ENCODE data around the gene ANKS3.

ANKS3 gene

DNA sequence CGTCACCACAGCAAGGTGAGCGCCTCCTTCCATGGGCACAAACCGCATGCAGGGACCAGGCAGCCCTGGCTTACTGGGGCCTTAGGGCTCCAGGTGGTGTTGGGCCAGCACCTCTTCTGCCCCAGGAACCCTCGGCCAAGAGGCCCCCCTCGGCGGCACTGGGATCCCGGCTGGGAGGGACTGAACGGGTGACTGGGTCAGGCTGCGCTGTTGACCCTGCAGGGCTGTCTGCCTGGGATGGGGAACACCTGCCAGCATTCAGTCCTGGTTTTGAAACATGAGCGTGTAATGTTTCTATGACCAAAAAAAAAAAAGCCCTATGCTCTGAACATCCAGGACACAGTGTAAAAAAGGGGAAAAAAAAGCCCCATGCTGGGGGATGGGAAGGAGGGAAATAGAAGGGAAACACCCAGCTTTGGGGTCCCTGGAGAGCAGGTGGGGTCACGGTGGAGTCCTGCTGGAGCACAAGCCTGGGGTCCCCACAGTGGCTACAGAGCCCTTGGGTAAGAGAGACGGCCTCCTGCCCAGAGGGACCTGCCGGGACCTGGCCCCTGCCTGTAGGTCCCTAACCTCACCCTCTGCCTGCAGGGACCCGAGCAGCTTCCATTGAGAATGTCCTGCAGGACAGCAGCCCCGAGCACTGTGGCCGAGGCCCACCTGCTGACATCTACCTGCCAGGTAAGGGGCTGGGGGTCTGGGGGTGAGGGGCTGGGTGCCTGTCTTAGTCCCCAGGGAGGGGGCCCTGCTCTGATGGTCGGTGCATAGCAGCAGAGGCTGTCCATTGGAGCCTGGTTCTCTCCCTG is 50.6 kb downstream of the ANKS3 start:
- no peak for FAIRE-seq

DNA sequence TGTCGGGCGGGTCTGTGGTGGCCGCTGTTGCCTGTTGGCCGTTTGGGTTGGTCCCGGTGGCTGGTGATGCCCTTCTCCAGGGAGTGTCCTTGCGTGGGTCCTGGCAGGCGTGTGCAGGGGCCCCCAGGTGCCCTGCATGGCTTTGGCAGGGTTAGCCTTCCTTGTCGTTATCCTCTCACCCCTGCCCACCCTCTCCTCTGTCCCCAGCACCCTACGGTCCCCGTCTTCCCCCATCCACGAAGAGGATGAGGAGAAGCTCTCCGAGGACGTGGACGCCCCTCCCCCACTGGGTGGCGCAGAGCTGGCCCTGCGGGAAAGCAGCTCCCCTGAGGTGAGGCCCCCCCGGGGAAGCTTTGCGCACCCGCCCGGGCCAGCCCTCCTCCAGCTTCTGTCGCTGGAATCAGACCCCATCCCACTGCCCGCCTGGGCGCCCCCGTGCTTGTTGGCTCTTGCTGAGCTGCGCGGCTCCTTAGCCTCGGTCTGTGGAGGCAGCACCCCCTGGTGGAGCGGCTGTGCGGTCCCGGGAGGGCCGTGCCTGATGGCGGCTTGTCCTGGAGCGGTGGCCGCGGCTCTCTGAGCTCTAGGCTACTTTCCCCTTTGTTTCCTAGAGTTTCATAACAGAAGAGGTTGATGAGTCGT is 51.3 kb downstream of the ANKS3 start:
- FAIRE-seq, result no peak

DNA sequence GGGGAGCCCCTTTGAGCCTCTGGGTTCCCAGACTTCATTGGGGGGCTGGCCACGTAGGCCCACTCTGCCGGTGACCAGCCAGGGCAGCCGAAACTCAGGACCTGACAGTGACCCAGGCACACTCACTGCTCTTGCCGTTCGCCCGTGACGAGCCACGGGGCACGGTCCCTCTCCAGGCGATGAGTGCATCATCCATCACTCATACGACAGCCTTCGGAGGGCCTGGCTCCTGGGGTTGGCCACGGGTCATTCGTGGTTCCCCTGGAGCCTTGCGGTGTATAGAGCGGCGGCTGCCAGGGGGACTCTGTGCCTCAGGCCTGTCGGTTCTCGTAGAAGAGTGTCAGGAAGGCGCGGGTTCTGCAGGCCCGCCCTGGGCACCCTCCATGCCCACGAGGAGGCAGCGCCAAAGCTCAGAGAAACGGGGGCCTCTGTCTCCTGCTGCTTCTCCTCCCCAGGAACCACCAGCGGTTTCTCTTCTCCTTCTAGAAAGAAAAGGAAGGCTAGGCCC is 51.9 kb downstream of the ANKS3 start:
- FAIRE-seq, result no peak

DNA sequence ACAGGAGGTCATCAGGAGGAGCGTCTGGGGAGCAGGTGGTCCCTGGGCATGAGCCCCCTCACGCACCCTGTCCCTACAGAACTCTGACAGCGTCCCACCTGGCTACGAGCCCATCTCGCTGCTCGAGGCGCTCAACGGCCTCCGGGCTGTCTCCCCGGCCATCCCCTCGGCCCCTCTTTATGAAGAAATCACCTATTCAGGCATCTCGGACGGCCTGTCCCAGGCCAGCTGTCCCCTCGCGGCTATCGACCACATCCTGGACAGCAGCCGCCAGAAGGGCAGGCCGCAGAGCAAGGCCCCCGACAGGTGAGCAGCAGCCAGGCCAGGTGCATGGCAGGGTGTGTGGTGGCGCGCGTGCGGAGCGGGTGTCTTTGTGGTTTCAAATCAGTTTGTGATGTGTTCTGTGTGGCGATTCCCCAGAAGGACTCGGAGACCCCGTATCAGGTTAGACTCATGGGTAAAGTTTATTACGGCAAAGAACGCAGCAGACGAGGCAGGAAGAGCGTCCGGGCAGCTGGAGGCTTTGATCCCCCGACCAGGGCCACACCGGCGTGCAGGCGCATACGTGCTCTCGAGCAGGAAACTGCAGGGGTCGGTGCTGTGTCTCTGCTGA is 52.5 kb downstream of the ANKS3 start:
- FAIRE-seq, result no peak

DNA sequence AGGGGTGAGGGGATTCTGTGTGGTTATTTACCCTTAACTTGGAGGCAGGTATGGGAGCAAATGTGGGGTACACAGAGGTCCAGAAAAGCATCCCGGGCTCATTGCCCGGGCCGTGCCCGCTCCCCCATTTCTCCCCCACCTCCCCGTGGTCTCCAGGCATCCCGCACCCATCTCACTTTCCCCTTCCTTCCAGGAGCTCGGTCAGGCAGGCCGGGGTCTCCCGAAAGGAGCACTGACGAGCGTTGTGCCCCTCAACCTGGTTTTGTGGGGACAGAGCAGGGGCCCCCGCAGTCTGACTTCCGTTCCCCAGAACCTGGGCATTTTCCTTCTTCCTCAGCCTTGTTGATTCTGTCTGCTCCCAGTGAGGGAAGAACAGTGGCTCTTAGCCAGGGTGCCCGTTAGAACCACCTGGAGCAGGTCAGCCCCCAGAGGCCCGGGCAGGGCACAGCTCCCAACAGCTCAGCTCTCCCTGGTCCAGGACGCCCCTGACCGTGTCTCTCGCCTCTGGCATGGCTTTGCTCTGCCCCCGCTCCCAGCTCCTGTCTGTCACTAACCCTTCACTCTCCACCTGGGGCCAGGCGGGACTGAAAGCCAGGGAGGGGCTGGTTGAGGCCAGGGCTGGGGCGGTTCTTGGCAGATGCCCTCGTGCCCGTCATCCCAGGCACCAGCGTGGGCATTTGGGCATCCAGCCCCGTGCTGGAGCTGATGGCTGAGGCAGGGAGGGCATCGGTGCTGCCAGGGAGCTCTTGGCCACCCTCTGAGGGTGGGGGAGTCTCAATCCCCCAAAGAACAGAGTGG is 53.2 kb downstream of the ANKS3 start:
- no peak for FAIRE-seq

DNA sequence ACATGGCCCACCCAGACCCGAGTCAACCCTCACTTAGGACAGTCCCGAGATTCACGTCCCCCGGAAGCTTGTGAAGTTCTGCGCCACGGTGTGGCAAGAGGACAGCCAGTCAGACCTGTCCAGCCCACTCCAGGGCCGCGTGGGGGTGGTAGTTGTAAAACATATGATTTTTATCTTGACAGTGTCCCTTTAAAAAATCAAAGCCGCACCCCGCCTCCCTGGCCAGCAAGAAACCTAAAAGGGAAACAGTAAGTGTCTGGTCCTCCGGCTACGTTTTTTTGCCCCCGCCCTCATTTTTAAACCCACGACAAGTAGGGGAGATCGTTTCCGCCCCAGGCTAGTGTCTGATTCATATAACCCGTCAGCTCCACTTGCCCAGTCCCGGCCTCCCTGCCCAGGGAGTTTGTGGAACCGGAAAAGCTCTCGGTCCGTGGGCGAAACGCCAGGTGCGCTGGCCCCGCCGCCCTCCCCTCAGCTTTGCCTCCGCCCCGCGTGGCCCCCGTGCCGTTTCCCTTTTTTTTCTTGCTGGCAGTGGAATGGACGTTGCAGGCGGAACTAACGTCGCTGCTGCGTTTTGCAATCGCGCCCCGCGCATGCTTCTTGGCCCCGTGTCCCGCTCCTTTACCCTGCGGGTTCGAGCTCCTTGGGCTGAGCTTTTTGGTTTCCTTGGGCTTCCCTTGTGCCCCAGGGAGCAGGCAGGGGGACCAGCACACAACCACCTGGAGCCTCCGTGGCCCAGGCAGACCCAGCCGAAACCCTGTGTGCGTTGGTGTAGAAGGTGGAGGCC is 54.0 kb downstream of the ANKS3 start:
- no peak for FAIRE-seq

DNA sequence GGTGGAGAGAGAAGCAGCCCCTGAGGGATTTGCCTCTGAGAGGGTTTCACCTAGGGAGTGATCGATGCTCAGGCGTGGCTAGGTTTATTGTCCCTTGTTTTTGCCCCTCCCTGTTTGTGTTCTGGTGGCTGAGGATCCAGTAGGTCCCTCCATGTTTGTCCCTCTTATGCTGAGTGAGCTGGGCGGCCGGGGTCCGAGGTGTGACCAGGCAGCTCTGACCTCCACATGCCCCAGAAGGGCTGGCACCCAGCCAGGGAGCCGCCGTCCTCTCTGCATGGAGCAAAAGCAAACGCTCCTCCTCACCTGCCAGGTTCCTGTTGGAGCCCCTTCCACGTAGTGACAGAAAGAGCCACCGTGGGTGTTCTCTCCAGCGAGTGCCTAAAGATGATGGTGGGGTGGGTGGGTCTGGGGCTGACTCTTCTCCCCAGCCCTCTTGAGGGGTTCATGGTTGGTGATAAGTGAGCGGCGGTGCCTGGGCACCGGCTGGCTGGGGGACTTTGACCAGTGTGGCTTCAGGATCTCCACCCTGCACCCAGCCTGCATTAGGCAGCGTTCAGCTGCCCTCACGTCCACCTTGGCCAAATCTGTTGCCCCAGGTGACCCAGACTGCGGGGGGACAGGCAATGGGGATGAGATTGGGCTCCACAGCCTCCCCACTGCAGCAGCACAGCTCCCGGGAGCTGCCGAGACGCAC is 54.8 kb downstream of the ANKS3 start:
- FAIRE-seq, result no peak

DNA sequence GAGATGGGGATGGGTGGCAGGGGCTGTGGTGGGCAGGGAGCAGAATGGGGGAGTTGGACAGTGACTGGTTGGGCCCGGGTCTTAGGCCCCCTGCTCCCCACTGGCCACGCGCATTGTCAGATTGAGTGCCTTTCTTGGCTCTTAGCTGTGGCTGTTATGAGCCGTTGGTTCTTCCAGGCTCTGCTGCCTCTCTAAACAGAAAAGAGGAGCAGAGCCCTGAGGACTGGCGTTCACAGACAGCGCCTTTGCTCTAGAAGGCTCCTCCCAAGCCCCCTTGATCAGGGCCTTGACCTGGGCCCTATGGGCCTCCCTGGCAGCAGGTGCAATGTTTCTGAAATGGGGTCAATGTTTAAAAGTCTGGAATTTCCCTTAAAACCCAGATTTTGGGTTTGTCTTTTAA is 55.5 kb downstream of the ANKS3 start:
- no peak for FAIRE-seq

DNA sequence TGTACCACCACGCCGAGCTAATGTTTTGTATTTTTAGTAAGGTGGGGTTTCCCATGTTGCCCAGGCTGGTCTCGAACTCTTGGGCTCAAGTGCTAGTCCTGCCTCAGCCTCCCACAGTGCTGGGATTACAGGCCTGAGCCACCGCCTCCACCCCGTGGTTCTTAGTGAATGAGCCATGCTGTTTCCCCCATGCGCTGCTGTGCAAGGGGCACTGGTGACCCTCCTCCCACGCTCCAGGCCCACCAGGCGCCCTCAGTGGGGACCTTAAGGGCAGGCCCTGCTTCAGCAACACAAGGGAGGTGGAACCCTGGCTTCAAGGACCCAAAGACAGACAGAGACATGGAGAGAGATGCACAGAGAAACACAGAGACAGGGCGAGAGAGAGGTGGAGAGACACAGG is 56.1 kb downstream of the ANKS3 start:
- FAIRE-seq, result no peak

DNA sequence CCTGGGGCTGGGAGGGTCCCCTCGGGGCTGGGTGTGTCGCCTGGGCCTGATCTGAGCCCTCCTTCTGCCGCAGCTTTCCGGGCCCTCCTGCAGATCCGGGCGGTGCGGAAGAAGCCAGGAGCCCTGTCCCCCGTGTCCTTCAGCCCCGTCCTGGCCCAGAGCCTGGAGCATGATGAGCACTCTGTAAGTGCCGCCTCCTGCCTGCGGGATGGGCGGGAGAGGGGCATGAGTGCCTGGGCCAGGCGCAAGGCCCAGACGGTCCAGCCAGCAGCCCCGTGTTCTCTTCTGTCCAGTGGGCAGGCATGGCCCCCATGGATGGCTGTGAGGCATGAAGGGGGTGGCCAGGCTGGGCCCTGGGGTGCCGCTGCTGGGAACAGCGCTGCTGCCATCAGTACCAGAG is 56.7 kb downstream of the ANKS3 start:
- no peak for FAIRE-seq

DNA sequence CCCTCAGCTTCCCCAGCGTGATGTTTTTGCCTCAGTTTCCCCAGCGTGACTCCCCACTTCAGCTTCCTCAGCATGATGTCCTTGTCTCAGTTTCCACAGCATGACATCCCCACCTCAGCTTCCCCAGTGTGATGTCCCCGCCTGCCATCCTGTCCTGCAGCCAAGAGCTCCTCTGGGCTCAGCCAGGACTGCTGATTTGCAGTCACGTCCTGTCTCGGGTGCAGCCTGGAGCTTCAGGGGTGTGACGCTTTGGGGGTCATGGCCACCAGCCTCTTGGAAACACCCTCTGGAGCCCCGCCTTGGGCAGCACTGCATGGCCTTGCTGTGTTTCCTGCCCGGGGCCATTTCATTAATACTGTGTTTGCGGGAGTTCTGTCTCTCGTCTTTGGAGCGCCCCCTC is 57.2 kb downstream of the ANKS3 start:
- no peak for FAIRE-seq

DNA sequence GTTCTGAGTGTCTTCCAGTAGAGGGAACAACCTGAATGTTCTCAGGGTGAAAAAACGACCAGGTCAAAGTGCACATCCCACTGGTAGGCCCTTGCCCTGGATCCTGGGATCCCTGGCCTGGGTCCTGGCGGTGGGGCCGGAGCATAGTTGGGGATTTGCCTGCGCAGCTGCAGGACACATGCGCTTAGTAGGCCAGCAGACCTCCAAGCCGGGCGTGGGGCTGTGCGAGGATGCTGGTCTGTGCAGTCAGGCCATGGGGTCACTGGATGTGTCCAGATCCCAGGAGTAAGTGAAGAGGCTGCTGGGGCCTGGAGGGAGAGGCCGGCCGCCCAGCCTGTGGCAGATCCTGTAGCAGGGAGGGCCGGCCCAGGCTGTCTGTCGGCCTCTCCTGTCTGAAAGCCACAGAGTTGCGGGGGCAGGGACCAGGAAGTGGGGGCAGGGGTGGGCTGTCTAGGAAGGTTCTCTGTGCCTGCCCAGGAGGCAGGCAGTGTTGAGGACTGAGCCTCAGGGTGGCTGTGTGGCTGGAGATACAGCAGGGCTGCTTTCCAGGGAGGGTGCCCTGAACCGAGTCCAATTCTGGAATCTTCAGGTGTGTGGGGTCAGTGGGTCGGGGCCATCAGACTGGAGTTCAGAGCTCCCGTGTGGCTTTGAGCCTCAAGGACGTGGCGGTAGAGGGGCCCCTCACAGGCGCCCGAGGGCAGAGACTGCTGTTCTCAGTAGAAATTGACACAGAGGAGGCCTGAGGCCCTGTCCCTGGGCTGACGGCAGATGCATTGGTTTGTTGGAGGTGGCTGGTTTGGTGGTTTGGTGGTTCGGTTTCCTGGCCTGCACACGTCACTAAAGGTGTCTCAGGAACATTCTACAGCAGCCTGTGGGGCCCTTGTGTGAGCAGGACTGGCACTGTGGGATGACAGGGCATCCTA is 57.9 kb downstream of the ANKS3 start:
- FAIRE-seq, result no peak

DNA sequence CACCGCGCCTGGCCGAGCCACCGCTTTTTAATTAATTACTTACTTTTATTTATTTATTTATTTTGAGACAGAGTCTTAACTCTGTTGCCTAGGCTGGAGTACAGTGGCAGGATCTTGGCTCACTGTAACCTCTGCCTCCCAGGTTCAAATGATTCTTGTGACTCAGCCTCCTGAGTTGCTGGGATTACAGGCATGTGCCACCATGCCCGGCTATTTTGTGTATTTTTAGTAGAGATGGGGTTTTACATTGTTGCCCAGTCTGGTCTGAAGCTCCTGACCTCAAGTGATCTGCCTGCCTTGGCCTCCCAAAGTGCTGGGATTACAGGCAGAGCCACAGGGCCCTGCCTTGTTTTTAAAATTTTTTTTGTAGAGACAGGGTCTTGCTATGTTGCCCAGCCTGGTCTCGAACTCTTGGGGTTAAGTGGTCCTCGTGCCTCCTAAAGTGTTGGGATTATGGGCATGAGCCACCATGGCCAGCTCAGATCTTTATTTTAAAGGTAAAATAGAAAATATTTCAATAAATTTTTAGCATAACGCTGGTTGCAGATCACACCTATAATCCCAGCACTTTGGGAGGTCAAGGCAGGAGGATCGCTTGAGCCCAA is 59.0 kb downstream of the ANKS3 start:
- no peak for FAIRE-seq

DNA sequence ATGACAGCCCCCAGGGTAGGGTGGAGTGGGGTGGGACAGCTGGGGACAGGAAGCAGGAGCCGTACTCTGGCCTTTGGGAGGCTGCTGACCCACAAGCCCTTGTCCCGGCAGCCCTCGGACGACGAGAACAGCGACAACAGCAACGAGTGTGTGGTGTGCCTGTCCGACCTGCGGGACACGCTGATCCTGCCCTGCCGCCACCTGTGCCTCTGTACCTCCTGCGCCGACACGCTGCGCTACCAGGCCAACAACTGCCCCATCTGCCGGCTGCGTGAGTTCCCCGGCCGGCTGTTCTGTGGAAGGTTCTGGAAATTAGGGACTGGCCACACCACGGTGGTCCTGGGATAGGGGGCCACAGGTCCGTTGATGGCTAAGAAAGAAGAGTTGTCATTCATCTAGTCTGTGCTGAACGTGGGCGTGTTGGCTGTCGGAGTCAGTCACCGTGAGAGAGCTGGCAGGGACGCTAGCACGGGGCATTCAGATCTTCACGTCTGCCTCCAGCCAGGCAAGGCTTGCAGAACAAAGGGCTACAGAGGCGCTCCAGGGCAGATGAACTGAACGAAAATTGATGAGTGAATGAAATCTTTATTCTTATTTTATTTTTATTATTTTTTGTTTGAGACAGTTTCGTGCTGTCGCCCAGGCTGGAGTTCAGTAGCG is 60.6 kb downstream of the ANKS3 start:
- FAIRE-seq, result no peak

DNA sequence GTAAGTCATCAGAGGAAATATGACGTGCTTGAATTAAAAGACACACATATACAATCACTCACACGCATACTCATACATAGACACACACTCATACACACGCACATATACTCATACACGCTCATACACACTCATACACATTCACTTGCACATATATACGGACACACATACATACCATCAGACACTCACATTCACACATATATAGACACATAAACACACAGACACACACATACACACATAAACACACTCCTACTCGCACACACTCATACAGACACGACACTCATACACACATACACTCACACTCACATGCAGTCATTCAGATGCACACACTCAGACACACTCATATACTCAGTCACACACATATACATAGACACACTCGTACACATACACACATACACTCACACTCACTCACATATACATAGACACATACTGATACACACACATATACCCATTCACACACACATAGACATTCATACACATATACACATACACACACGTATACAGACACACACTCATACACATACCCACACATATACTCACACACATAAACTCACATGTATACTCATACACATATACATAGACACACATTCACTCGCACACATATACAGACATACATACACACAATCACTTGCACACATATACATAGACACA is 65.6 kb downstream of the ANKS3 start:
- FAIRE-seq, result no peak

DNA sequence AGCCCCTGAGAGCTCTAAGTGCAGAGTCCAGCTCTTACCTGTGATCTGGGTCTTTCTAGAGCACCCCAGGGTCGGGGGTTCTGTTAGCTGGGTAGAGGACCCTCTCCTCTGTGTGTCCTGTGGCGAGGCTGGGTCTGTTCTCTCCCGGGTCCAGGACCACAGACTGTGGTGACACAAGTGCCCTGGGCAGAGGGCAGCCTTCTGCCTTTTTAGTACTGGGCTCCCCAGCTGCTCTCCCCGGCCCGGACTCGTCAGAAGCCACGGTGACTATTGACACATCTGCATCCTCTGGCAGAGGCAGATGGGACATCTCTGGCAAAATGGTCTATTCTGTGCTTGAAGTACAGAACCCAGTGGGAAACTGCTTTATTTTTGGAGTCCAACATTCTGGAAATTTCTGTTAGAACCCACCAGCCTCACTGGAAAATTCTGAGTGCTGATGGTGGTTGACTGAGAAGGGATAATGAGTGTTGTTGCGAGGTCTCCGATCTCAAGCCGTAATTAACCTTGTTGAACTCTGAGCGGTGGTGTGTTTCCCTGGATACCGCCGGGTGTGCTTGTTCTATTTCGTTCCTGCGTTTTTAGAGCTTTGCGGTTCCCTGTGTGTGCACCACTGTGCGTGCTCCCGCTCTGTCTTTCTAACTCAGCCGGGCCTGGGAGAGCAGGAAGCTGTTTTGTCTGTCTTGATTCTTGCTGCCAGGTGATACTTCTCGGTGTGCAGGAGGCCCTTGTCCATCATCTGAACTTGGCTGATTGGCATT is 66.7 kb downstream of the ANKS3 start:
- no peak for FAIRE-seq

DNA sequence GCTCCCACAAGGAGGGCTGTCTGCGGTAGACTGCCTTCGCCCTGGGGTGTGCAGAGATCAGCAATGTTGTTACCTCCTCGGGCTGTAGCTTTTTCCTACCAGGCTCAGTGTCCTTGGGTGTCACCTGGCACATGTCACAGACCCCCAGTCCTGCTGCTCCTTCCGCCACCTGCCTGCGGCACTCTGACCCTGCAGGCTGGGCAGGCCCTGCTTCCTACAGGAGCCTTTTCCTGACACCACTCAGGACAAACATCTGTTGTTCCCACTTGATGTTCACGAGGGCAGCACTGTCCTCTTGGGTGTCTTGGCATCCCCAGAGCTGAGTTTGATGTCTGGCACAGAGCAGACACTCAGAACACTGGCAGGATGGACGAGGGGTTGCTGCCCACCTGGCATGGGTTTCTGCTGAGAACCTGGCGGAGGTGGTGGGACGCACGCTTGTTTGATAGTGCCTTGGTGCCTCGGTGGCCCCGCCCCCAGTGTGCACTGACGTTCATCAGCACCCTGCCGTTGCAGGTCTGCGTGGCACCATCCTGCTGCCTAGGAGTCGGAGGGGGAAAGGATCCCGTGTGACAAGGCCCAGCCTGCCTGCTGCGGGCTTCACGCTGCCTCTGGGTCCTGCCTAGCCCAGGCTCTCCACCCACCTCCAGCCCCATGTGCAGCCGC is 67.4 kb downstream of the ANKS3 start:
- FAIRE-seq, result no peak

Data from A204.1 (cell line).